Measurements from ENCODE around the gene MTHFS. TPM values are rescaled to one million over a fixed set of nuclear protein-coding genes. Genes with fewer than 3 reads are reported as not detected.

The MTHFS gene
- total RNA-seq, 4 donors from 2014 or later = 6.9 to 16.9 (median 16.3) TPM

DNA sequence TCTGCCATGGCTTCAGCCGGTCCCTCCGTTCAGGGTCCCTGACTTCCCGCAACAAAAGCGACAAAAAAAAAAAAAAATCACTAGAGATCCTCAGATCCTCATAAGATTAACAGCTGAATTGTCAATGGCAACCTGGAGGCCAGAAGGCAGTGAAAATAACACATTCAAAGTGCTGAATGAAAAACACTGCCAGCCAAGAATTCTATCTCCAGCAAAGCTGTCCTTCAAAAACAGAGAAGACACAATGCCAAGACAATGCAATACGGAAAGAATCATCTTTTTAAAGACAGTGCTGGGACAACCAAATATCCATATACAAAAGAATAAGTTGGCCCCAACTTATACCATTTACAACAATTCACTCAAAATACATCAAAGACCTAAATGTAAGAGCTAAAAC is 21.6 kb downstream of the MTHFS start:
- Histone ChIP-seq H3K4me1 (no peaks in the 10 kb centered on the region), H3K27me3 (no peaks in the 10 kb centered on the region), H3K9me3 (peaks cover 0 to 61% (median 15%) of the 10 kb centered on the region in 4 donors), H3K4me3 (no peak overlapping the region), H3K27ac (no peak overlapping the region), H3K36me3 (peaks cover 0 to 77% (median 3%) of the 10 kb centered on the region in 3 donors)
- DNase-seq (ENCODE audit: low spot score in 2 of 2) = no peak
- TF ChIP-seq, protein P1, sequence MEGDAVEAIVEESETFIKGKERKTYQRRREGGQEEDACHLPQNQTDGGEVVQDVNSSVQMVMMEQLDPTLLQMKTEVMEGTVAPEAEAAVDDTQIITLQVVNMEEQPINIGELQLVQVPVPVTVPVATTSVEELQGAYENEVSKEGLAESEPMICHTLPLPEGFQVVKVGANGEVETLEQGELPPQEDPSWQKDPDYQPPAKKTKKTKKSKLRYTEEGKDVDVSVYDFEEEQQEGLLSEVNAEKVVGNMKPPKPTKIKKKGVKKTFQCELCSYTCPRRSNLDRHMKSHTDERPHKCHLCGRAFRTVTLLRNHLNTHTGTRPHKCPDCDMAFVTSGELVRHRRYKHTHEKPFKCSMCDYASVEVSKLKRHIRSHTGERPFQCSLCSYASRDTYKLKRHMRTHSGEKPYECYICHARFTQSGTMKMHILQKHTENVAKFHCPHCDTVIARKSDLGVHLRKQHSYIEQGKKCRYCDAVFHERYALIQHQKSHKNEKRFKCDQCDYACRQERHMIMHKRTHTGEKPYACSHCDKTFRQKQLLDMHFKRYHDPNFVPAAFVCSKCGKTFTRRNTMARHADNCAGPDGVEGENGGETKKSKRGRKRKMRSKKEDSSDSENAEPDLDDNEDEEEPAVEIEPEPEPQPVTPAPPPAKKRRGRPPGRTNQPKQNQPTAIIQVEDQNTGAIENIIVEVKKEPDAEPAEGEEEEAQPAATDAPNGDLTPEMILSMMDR (IDR thresholded peaks at IDR 0.05) = no peak
- TF ChIP-seq POLR2A (IDR thresholded peaks at IDR 0.05) (no peak), EP300 (IDR thresholded peaks at IDR 0.05) (no peak)
- 97 to 98% methylated on average over 5 of the region's 5 CpGs for WGBS, 2 donors

DNA sequence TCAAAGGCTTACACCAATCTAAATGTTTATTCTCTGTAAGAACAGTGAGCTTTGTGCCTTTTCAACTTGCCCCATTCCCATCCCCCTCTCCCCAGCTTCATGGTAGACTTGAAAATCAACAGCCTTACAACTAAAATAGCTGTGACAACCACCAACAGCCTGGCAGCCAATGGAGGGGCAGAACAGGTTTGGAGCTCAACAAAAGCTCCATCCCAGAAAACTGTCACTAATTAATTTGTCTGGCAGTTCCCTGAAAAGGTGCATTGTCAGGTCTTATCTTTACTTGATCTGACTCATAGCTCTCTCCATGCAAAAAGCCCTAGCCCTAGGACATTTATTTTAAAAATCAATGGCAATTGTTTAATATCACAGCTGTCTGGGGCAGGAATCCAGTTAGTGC is 22.6 kb downstream of the MTHFS start:
- DNase-seq (ENCODE audit: low spot score in 2 of 2) = no peak
- Histone ChIP-seq H3K4me1 (peaks cover 0 to 3% (median 0%) of the 10 kb centered on the region in 4 donors), H3K36me3 (peaks cover 0 to 67% (median 3%) of the 10 kb centered on the region in 3 donors), H3K4me3 (no peak overlapping the region), H3K9me3 (peaks cover 0 to 56% (median 14%) of the 10 kb centered on the region in 4 donors), H3K27me3 (no peaks in the 10 kb centered on the region), H3K27ac (no peak overlapping the region)
- TF ChIP-seq, protein P1 (IDR thresholded peaks at IDR 0.05) = no peak
- TF ChIP-seq POLR2A (IDR thresholded peaks at IDR 0.05) (no peak), EP300 (IDR thresholded peaks at IDR 0.05) (no peak)

DNA sequence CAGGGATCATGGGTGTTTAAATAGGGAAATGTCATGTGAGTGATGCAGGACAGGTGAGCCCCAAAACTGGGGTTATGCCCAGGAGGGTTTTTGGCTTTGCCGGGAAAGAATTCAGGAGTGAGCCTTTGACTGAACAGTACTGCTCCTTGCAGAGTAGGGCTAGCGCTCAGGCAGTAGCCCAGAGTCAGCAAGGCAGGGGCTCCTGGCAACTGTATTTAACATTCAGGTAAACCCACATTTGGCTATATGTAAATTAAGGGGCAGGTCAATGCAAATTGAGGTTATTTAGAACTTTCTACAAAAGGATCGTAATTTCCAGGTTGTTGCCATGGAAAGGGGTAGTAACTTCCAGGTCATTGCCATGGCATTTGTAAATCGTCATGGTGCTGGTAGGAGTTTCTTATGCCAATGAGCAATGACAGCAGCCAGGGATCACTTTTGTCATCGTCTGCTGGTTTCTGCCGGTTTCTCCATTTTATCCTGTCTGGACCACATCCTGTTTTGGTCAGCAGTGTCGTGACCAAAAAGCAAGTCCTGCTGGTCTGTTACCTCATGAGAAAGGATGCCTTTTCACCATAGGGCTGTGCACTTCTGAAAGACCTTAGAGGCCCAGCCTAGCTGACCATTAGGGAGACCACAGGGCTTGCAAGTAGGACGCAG is 24.3 kb downstream of the MTHFS start:
- 92% methylated on average over 8 of the region's 8 CpGs for WGBS, 2 donors
- no peak for DNase-seq (ENCODE audit: low spot score in 2 of 2)
- peaks cover 0 to 50% (median 3%) of the 10 kb centered on the region in 3 donors for H3K36me3 ChIP-seq

DNA sequence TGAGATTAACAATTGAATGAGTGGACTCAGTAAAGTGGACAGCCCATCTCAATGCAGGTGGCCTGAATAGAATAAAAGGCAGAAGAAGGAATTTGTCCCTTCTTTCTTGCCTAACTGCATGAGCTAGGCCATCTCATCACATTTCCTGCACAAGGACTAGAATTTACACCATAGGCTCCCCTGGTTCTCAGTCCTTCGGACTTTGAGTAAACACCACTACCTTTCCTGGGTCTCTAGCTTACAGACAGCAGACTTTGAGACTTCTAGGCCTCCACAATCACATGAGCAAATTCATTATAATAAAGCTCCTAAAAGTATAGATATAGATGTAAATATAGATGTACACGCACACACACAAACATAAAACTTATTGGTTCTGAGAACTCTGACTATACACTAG is 28.3 kb downstream of the MTHFS start:
- TF ChIP-seq, protein P1 (IDR thresholded peaks at IDR 0.05) = no peak
- TF ChIP-seq POLR2A (IDR thresholded peaks at IDR 0.05) (no peak), EP300 (IDR thresholded peaks at IDR 0.05) (no peak)
- 62 to 93% methylated on average over 2 of the region's 2 CpGs for WGBS, 2 donors
- DNase-seq (ENCODE audit: low spot score in 2 of 2) = no peak
- Histone ChIP-seq H3K27ac (no peak overlapping the region), H3K9me3 (peaks cover 0 to 1% (median 0%) of the 10 kb centered on the region in 4 donors), H3K27me3 (no peaks in the 10 kb centered on the region), H3K4me3 (no peak overlapping the region), H3K4me1 (peaks cover 0 to 3% (median 0%) of the 10 kb centered on the region in 4 donors), H3K36me3 (peaks cover 0 to 26% (median 0%) of the 10 kb centered on the region in 3 donors)

More for the DNA sequence above, 24.3 kb downstream of the MTHFS start:
- H3K4me1 ChIP-seq = peaks cover 0 to 3% (median 0%) of the 10 kb centered on the region in 4 donors
- peaks cover 0 to 39% (median 7%) of the 10 kb centered on the region in 4 donors for H3K9me3 ChIP-seq
- H3K4me3 ChIP-seq = no peak overlapping the region
- TF ChIP-seq EP300 (IDR thresholded peaks at IDR 0.05) = no peak
- TF ChIP-seq, protein P1 (IDR thresholded peaks at IDR 0.05) = no peak
- no peak for TF ChIP-seq POLR2A (IDR thresholded peaks at IDR 0.05)
- H3K27ac ChIP-seq = no peak overlapping the region
- H3K27me3 ChIP-seq = no peaks in the 10 kb centered on the region

DNA sequence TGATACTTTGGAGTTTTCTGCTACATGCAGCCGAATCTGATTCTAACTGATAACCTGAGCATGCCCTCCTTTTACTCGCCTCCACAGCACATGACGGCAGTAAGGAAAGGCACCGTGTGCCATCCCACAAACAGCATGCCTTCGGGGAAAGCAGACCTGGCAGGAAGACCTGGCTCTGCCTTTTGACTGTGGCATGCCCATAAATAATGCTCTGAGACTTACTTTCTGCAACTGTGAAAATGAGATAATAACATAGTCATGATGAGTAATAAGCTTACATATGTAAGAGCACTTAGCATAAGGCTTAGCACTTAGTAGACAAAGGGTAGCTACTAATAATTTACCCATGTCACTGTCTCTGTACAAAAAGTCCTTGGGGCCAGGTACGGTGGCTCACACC is 32.9 kb downstream of the MTHFS start:
- WGBS, 2 donors = 98% methylated on average over 6 of the region's 6 CpGs
- peaks cover 0 to 13% (median 0%) of the 10 kb centered on the region in 3 donors for H3K36me3 ChIP-seq
- TF ChIP-seq, protein P1 (IDR thresholded peaks at IDR 0.05) = no peak
- TF ChIP-seq POLR2A (IDR thresholded peaks at IDR 0.05) (no peak), EP300 (IDR thresholded peaks at IDR 0.05) (no peak)
- H3K4me3 ChIP-seq = no peak overlapping the region
- no peaks in the 10 kb centered on the region for H3K9me3 ChIP-seq
- H3K27me3 ChIP-seq = no peaks in the 10 kb centered on the region
- no peaks in the 10 kb centered on the region for H3K4me1 ChIP-seq
- DNase-seq (ENCODE audit: low spot score in 2 of 2) = no peak
- no peak overlapping the region for H3K27ac ChIP-seq
